Bone marrow (tissue), 2 donors: Measurements from ENCODE around the gene DOK1.
"Not testable (repeated sequence)": the region's sequence is repeated elsewhere in the genome, so short reads cannot be mapped to it uniquely, and the experiment has no call there.

Source experiments
- DNase-seq, 2 donors: peaks; one replicate each; lab custom pipeline; 2025; lab: John Stamatoyannopoulos, UW

The DOK1 gene

GRCh38 chr2:74548900-74549826, 5.4 kb upstream of the DOK1 start:
- DNase-seq = no peak

- DNase-seq = no peak
These were observed 4.3 kb upstream of the DOK1 start for GRCh38 chr2:74550231-74550630.

GRCh38 chr2:74551530-74551929, 3.0 kb upstream of the DOK1 start:
- no peak for DNase-seq

- DNase-seq = no peak
These were observed 2.3 kb upstream of the DOK1 start for GRCh38 chr2:74551942-74552913.

- DNase-seq = no peak
These were observed 1.4 kb upstream of the DOK1 start for GRCh38 chr2:74552914-74553811.

- DNase-seq = peak in 1 of 2 donors; percentile 72
These were observed 456 bp downstream of the DOK1 start for GRCh38 chr2:74554820-74555531.

GRCh38 chr2:74555610-74556103, 1.1 kb downstream of the DOK1 start:
- no peak for DNase-seq

GRCh38 chr2:74556159-74556558, 1.6 kb downstream of the DOK1 start:
- no peak for DNase-seq

GRCh38 chr2:74556831-74557370, 2.4 kb downstream of the DOK1 start:
- DNase-seq = no peak

GRCh38 chr2:74558284-74559230, 4.0 kb downstream of the DOK1 start:
- DNase-seq = no peak

- DNase-seq = no peak
These were observed 5.4 kb downstream of the DOK1 start for GRCh38 chr2:74559912-74560311.

GRCh38 chr2:74560591-74560990, 6.1 kb downstream of the DOK1 start:
- DNase-seq = no peak

GRCh38 chr2:74561022-74561421, 6.5 kb downstream of the DOK1 start:
- not testable (repeated sequence) for DNase-seq

- no peak for DNase-seq
These were observed 7.7 kb downstream of the DOK1 start for GRCh38 chr2:74562126-74562775.

GRCh38 chr2:74564222-74564621, 9.7 kb downstream of the DOK1 start:
- no peak for DNase-seq

- DNase-seq = no peak
These were observed 11.7 kb downstream of the DOK1 start for GRCh38 chr2:74566076-74566753.

GRCh38 chr2:74566754-74567085, 12.2 kb downstream of the DOK1 start:
- DNase-seq = peak in 1 of 2 donors; percentile 41

GRCh38 chr2:74567881-74568280, 13.4 kb downstream of the DOK1 start:
- no peak for DNase-seq
